Measurements from ENCODE around the gene RELT. TPM values are rescaled to one million over a fixed set of nuclear protein-coding genes. Genes with fewer than 3 reads are reported as not detected.

The RELT gene
- total and polyA plus RNA-seq, 2 experiments from 2014 or later: 2.0 to 6.3 TPM

- Histone ChIP-seq H3K9me2 (ENCODE audit: insufficient read depth) (no peaks in the 10 kb centered on the region), H3K27me3 (ENCODE audit: insufficient read depth) (no peaks in the 10 kb centered on the region), H3K4me2 (no peak overlapping the region), H3K27ac (ENCODE audit: low read depth) (no peak overlapping the region), H3F3A (replicated peaks; ENCODE audit: low read depth) (no peaks in the 10 kb centered on the region), H3K4me1 (ENCODE audit: insufficient read depth) (no peaks in the 10 kb centered on the region), H4K20me1 (replicated peaks; ENCODE audit: insufficient read depth) (no peaks in the 10 kb centered on the region; the same call in 1 of the 2 replicates), H2AFZ (no peak overlapping the region), H3K79me2 (replicated peaks; ENCODE audit: insufficient read depth) (no peaks in the 10 kb centered on the region), H3K36me3 (ENCODE audit: insufficient read depth) (no peaks in the 10 kb centered on the region), H3K4me3 (no peak overlapping the region)
- ATAC-seq: peak; percentile 39; the same call in 2 of the 3 replicates
- peaks cover 3% of the 10 kb centered on the region; the same call in 2 of the 3 replicates for H3K4me1 Mint-ChIP-seq
- H3K27me3 Mint-ChIP-seq (ENCODE audit: insufficient read depth, low read depth, poor library complexity): peaks cover 1% of the 10 kb centered on the region
- H3K27ac Mint-ChIP-seq: no peak overlapping the region
- DNase-seq (ENCODE audit: low spot score): no peak
- H3K4me3 Mint-ChIP-seq: no peak overlapping the region
- H3K36me3 Mint-ChIP-seq (ENCODE audit: low read depth): no peaks in the 10 kb centered on the region
- TF ChIP-seq CTCF (conservative IDR thresholded peaks at IDR 0.05; ENCODE audit: low read depth in 2 of 2) (no peak), ZNF462 (CRISPR knock-in tag; IDR thresholded peaks at IDR 0.05) (no peak), CREB1 (CRISPR knock-in tag; IDR thresholded peaks at IDR 0.05; ENCODE audit: low read depth) (no peak), ETS1 (IDR thresholded peaks at IDR 0.05) (no peak), EZH2phosphoT487 (IDR thresholded peaks at IDR 0.05; ENCODE audit: unreplicated experiment) (no peak), JUNB (IDR thresholded peaks at IDR 0.05; ENCODE audit: unreplicated experiment) (no peak), STAT1 (IDR thresholded peaks at IDR 0.05; ENCODE audit: unreplicated experiment) (no peak), REST (IDR thresholded peaks at IDR 0.05; ENCODE audit: unreplicated experiment) (no peak)
- no peaks in the 10 kb centered on the region for H3K9me3 Mint-ChIP-seq
These were observed 53.0 kb downstream of the RELT start for GRCh38 chr11:73429121-73429750.

All from GM23338 (cell line).